Motor neuron (in vitro differentiated cells): Measurements from ENCODE around the gene GRK5. TPM values are rescaled to one million over a fixed set of nuclear protein-coding genes. Genes with fewer than 3 reads are reported as not detected.
A peak's percentile ranks its signal among the peaks of the same experiment; 100 is the strongest.
"Not testable (repeated sequence)": the region's sequence is repeated elsewhere in the genome, so short reads cannot be mapped to it uniquely, and the experiment has no call there.

Experiments used
- ATAC-seq, 8 experiments: fragments of 200-7000 bp; cut with Tn5 transposase; replicated peaks in 6 of 8; 2 replicates each; pipeline ENCODE4 v1.8.0; 2021; ENCODE audit warnings: mild to moderate bottlenecking in 8 of 8, moderate library complexity in 8 of 8
- H3K27ac ChIP-seq, 2 donors: fragments of 250-450 bp; sonication (Bioruptor Pico); 2 replicates each; pipeline ENCODE4 v1.9.0; 2021; ENCODE audit warnings: antibody characterized with exemption in 2 of 2, mild to moderate bottlenecking in 2 of 2, moderate library complexity in 1 of 2
- H3K4me1 ChIP-seq, 2 donors: fragments of 250-450 bp; sonication (Bioruptor Pico); replicated peaks in 1 of 2; 2 replicates each; pipeline ENCODE4 v1.6.1; 2021; ENCODE audit warnings: antibody characterized with exemption in 2 of 2, mild to moderate bottlenecking in 2 of 2, moderate library complexity in 1 of 2
- H3K4me3 ChIP-seq, 5 donors: fragments of 250-450 bp; sonication (Bioruptor Pico); 2 replicates each; pipeline ENCODE4 v1.9.0; 2021; ENCODE audit warnings: antibody characterized with exemption in 5 of 5, mild to moderate bottlenecking in 5 of 5, moderate library complexity in 4 of 5
- WGBS, 10 experiments: fragments of 450-650 bp; shearing (Covaris generic); methylation state at CpG; one replicate each; pipeline ENCODE4 v1.0.0; 2022; 5-methylcytosine and 5-hydroxymethylcytosine counted together
- in situ Hi-C, 9 experiments: fragments of 400-800 bp; cut with MboI; loops; one replicate each; pipeline ENCODE4 v1.15.0; 2021; ENCODE audit warnings: low sequenced_read_pairs in 9 of 9, low pct_unique_long_range_greater_than_20kb in 2 of 9; ENCODE audit not compliant: unreplicated experiment in 9 of 9
- total RNA-seq, 8 experiments: library from RNA; unstranded; fragments of 300-600 nt; gene quantifications; 2 replicates each; pipeline versions ENCODE4 v1.2.3 to v1.2.4, GENCODE V29; 2022

Gene GRK5
- total RNA-seq, 8 experiments from 2014 or later = 4.0 to 27.2 (median 11.1) TPM

DNA sequence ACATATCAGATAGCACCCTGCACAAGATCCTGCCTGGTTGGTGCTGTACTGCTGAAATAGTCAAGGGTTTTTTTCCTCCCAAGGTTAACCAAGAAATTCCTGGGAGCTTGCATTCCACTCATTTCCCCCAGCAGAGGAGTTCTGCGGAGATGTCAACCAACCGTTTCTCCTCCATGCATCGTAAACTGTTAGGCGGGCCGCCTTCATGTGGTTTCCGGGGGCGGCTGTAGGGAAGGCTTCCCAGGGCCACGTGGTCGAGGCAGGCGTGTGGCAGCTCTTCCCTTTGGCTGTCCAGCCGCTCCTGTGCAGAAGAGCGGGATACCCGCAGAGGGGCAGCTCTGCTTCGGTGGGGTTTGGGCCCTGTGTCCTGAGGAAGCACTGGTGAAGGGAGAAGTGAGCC, 221.4 kb downstream of the GRK5 start:
- 82 to 100% (median 84%) methylated on average over 1 to 11 of the region's 14 CpGs; no CpG with 5 or more reads in 6 of the 10 experiments for whole genome bisulfite sequencing, 10 experiments
- in situ Hi-C loops = loop anchor here in 1 of 9 experiments (25.0 kb wide), 1 partner anchor 216 kb away; the partner anchor contains the start of gene GRK5

GRCh38 chr10:119429771-119430170, 222.4 kb downstream of the GRK5 start:
- ATAC-seq = no peak
- in situ Hi-C loops = loop anchor here in 1 of 9 experiments (25.0 kb wide), 1 partner anchor 217 kb away; the partner anchor contains the start of gene GRK5
- H3K4me1 ChIP-seq = peaks cover 0 to 5% of the 10 kb centered on the region in 2 donors
- H3K4me3 ChIP-seq = no peak overlapping the region
- no peak overlapping the region for H3K27ac ChIP-seq
- WGBS, 10 experiments = 36 to 74% (median 52%) methylated on average over 3 to 6 of the region's 8 CpGs; no CpG with 5 or more reads in 7 of the 10 experiments

More for the DNA sequence above, 221.4 kb downstream of the GRK5 start:
- H3K4me1 ChIP-seq = peaks cover 0 to 5% of the 10 kb centered on the region in 2 donors
- H3K27ac ChIP-seq = no peak overlapping the region
- peak in 1 of 8 experiments; percentile 22 for ATAC-seq
- H3K4me3 ChIP-seq = no peak overlapping the region

DNA sequence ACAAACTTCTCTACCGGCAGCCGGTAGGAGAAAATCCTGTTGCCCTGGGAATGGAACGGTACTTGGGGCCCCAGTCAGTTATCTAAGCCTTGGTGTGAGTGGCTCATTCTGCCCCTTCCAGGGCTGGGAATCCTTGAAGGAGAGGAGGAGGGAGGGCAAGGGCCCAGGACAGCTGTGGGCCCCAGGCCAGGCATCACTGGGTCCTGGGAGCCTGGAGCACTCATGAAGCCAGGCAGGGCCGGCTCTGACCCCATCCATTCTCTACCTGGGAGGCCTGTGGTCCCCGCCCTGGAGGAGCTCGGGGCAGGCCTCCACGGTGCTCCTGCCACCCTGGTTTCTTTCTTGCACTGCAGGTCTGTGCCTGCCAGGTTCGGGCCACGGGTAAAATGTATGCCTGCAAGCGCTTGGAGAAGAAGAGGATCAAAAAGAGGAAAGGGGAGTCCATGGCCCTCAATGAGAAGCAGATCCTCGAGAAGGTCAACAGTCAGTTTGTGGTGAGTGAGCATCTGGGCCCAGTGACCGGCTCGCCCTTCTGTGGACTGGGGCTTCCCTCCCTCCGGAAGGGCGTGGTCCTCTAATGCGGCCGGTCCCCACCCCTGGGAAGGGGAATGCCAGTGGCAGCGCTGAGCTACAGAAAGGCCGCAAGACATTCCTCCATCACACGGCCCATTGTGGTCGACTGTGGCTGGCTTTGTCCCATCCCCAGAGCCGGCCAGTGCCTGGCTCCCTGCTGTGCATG, 223.8 kb downstream of the GRK5 start:
- in situ Hi-C loops = loop anchor here in 1 of 9 experiments (25.0 kb wide), 1 partner anchor 219 kb away; the partner anchor contains the start of gene GRK5
- peak in 3 of 8 experiments; percentile 97 to 99 (median 98) for ATAC-seq
- no peaks in the 10 kb centered on the region for H3K4me1 ChIP-seq
- H3K4me3 ChIP-seq = no peak overlapping the region
- 13 to 100% (median 90%) methylated on average over 1 to 10 of the region's 22 CpGs; no CpG with 5 or more reads in 1 of the 10 experiments for WGBS, 10 experiments
- H3K27ac ChIP-seq = no peak overlapping the region

GRCh38 chr10:119431773-119432135, 224.4 kb downstream of the GRK5 start:
- Histone ChIP-seq H3K27ac (no peak overlapping the region), H3K4me1 (no peaks in the 10 kb centered on the region), H3K4me3 (no peak overlapping the region)
- ATAC-seq = no peak
- in situ Hi-C loops = loop anchor here in 1 of 9 experiments (25.0 kb wide), 1 partner anchor 219 kb away; the partner anchor contains the start of gene GRK5
- WGBS, 10 experiments = 72 to 100% (median 80%) methylated on average over 1 to 3 of the region's 3 CpGs; no CpG with 5 or more reads in 7 of the 10 experiments

DNA sequence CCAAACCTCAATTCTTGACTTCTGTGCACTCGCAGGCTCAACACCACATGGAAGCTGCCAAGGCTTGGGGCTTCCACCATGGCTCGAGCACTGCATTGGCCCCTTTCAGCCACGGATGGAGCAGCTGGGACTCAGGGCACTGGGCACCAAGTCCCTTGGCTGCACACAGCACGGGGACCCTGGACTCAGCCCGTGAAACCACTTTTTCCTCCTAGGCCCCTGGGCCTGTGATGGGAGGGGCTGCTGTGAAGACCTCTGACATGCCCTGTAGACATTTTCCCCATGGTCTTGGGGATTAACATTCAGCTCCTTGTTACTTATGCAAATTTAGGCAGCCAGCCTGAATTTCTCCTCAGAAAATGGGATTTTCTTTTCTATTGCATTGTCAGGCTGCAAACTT, 227.6 kb downstream of the GRK5 start:
- 93% methylated on average over 3 of the region's 5 CpGs; no CpG with 5 or more reads in 9 of the 10 experiments for WGBS, 10 experiments
- ATAC-seq, H3K4me3 ChIP-seq, H3K4me1 ChIP-seq, H3K27ac ChIP-seq: not testable (repeated sequence)
- in situ Hi-C loops = loop anchor here in 1 of 9 experiments (25.0 kb wide), 1 partner anchor 223 kb away; the partner anchor contains the start of gene GRK5

DNA sequence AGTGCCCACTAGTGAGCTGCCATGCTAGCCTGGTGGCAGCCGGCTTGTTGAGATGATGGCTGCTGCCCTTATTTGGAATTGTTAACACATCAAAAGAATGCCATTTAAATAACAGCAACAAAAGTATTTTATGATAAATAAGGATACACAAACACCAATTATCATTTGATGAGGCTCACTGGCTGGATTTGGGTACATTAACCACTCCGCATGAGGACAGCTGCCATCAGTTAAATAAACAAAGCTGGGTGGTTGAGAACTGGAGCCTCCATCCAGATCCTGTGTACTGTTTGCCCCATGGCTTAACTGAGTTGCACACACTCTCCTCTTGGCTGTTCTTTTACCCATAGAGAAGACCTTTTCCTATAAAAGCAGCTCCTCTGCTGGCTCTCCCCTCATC, 231.3 kb downstream of the GRK5 start:
- no peak overlapping the region for H3K4me3 ChIP-seq
- H3K27ac ChIP-seq = no peak overlapping the region
- in situ Hi-C loops = loop anchor here in 1 of 9 experiments (25.0 kb wide), 1 partner anchor 226 kb away; the partner anchor contains the start of gene GRK5
- peaks cover 0 to 8% of the 10 kb centered on the region in 2 donors for H3K4me1 ChIP-seq
- 80 to 100% (median 85%) methylated on average over 1 to 2 of the region's 2 CpGs; no CpG with 5 or more reads in 6 of the 10 experiments for WGBS, 10 experiments
- no peak for ATAC-seq

- 0 to 100% (median 83%) methylated on average over 1 to 3 of the region's 5 CpGs; no CpG with 5 or more reads in 3 of the 10 experiments for WGBS, 10 experiments
- in situ Hi-C loops = loop anchor here in 2 of 9 experiments (10.0 to 25.0 kb wide), 2 partner anchors 228 to 245 kb away; partner anchors contain the start of gene GRK5 (in 1 of the 2)
- peaks cover 1 to 8% of the 10 kb centered on the region in 2 donors for H3K4me1 ChIP-seq
- no peak overlapping the region for H3K27ac ChIP-seq
- H3K4me3 ChIP-seq = no peak overlapping the region
- ATAC-seq = peak in 1 of 8 experiments; percentile 66
These were observed 232.6 kb downstream of the GRK5 start for GRCh38 chr10:119439922-119440321.

DNA sequence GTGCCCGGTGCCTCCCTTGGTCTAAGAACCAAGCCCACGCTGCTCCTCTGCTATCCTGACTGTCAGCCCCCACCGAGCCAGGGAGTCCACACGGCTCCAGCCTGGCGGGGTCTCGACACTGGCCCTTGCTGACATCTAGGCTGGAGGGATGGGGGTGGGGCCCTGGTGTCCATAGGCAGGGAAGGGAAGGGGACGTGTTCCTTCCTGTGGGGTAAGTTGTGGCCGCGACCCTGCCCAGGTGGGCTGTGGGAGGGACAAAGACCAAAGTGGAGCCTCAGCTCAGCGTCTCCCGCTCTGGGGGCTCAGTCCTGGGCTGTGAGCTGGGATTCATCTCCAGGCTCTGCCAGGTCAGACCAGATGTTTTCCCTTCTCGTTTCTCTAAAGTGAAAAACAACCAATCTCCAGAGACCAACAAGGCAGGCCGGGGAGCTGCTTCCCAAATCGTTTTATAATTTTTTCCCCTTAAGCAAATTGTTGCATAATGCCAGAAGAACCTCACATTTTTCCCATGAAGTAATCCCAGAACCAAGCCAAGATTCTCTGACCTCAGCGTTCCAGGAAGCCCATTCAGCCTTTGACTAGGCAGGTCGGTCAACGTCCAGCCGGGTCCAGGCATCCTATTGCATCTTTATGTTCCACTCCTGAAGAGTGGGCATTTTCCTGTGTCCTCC, 233.9 kb downstream of the GRK5 start:
- Histone ChIP-seq H3K4me1 (peaks cover 5 to 13% of the 10 kb centered on the region in 2 donors), H3K27ac (no peak overlapping the region), H3K4me3 (no peak overlapping the region)
- peak in 3 of 8 experiments; percentile 13 to 29 (median 28) for ATAC-seq
- 0 to 100% (median 66%) methylated on average over 1 to 9 of the region's 18 CpGs; no CpG with 5 or more reads in 2 of the 10 experiments for WGBS, 10 experiments
- in situ Hi-C loops = loop anchor here in 2 of 9 experiments (10.0 to 25.0 kb wide), 2 partner anchors 229 to 246 kb away; partner anchors contain the start of gene GRK5 (in 1 of the 2)

DNA sequence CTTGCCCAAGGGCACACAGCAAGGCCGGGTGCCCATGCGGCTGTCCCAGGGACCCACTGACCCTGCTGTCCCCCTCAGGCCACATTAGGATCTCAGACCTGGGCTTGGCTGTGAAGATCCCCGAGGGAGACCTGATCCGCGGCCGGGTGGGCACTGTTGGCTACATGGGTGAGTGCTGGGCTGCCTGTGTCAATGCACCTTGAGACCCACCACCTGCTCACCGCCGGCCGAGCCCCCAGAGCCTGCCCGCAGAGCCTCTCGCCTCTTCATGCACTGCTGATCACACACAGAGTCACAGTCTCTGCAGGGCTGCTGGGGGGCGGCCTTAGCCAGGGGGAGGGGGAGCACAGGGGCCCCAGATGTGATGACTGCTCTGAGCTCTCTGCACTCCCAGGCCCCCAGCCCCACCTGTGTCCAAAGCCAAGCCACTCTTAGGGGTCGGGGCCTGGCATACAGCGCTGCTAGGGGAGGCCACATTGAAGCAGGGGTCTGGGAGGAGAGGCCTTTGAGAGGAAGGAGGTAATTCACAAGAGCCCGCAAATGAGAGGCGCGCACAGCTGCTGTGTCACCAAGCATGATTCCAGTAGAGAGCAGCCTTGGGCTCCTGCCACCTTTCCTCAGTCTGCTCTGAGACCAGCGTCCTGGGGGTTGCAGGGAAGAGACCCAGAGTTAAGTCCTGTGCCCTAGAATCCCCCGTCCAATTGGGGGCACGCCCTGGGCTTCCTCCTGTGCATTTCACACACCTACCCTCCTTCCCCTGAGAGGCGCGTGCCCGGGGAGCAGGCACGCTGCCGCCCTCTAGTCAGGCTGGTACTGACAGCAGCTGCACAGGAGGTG, 234.8 kb downstream of the GRK5 start:
- H3K4me1 ChIP-seq = peaks cover 5 to 13% of the 10 kb centered on the region in 2 donors
- in situ Hi-C loops = loop anchor here in 2 of 9 experiments (10.0 to 25.0 kb wide), 2 partner anchors 230 to 247 kb away; partner anchors contain the start of gene GRK5 (in 1 of the 2)
- 60 to 80% (median 67%) methylated on average over 2 to 6 of the region's 25 CpGs; no CpG with 5 or more reads in 5 of the 10 experiments for WGBS, 10 experiments
- no peak overlapping the region for H3K27ac ChIP-seq
- no peak overlapping the region for H3K4me3 ChIP-seq
- ATAC-seq = peak in 5 of 8 experiments; percentile 45 to 62 (median 53)

DNA sequence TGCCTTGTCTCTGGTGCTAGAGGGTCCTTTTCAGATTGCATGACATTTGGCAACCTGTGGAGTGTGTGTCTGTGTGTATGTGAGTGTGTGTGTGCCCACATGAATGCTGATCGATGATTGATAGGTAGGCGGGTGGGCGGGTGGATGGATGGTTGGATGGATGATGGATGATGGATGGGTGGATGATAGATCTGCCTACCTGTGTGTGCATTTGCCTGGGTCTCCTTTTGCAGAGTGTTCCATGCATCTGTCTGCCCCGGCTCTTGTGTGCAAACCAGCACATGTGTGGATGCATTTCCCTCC, 235.3 kb downstream of the GRK5 start:
- in situ Hi-C loops = loop anchor here in 2 of 9 experiments (10.0 to 25.0 kb wide), 2 partner anchors 230 to 248 kb away; partner anchors contain the start of gene GRK5 (in 1 of the 2)
- H3K27ac ChIP-seq = no peak overlapping the region
- H3K4me1 ChIP-seq = peaks cover 10 to 13% of the 10 kb centered on the region in 2 donors
- 80 to 100% (median 90%) methylated on average over 2 to 3 of the region's 4 CpGs; no CpG with 5 or more reads in 7 of the 10 experiments for WGBS, 10 experiments
- ATAC-seq = no peak
- H3K4me3 ChIP-seq = no peak overlapping the region

DNA sequence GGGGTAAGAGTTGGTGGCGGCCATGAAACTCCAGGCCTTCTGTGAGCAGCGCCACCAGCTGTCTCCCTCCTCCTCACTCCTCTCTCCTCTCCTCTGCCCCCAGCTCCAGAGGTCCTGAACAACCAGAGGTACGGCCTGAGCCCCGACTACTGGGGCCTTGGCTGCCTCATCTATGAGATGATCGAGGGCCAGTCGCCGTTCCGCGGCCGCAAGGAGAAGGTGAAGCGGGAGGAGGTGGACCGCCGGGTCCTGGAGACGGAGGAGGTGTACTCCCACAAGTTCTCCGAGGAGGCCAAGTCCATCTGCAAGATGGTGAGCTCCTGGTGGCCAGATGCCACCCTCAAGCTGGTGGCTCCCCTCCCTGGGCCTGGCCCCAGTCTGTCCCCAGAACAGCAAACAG, 236.1 kb downstream of the GRK5 start:
- H3K27ac ChIP-seq = no peak overlapping the region
- WGBS, 10 experiments = 100% methylated on average over 1 of the region's 15 CpGs; no CpG with 5 or more reads in 9 of the 10 experiments
- in situ Hi-C loops = loop anchor here in 2 of 9 experiments (10.0 to 25.0 kb wide), 2 partner anchors 231 to 249 kb away; partner anchors contain the start of gene GRK5 (in 1 of the 2)
- peaks cover 17 to 18% of the 10 kb centered on the region in 2 donors for H3K4me1 ChIP-seq
- no peak overlapping the region for H3K4me3 ChIP-seq
- no peak for ATAC-seq
